ENCODE results near the gene SLC10A4.
A peak's percentile ranks its signal among the peaks of the same experiment; 100 is the strongest.

The SLC10A4 gene

DNA sequence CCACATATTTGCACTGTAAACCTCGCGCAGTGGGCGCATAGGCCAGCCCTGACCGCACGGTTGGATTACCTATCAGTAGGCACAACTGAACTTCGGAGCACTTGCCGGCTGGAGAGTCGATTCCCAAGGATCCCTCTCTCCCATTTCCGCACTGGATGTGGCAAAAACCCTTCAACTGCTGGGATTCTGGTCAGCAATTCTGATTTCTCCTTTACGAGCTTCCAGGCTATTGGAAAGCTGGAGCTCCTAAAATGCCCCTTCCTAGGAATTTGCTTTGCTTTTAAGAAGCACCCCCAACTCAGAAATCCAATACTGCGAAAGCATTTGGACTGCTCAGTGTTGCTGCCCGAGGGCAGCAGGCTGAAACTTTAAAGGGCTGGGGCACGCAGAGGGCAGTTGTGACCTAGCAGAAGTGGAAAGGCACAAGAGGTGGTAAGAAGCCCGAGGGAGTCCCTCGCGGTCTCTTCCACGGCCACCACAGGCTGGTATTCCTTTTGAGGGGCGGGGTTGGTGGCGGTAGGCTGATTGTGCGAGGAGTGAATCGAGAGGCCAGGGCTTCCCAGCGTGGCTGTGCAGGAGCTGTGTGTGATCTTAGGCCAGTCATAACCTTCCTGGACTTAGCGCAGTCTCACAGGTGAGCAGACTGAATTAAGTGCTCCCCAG is 8.5 kb downstream of the SLC10A4 start:
- DNase-seq (ENCODE audit: low read depth): no peak
- no peak overlapping the region for H3K4me3 ChIP-seq (ENCODE audit: control insufficient read depth, low read depth, low read length)
- TF ChIP-seq, protein P1, sequence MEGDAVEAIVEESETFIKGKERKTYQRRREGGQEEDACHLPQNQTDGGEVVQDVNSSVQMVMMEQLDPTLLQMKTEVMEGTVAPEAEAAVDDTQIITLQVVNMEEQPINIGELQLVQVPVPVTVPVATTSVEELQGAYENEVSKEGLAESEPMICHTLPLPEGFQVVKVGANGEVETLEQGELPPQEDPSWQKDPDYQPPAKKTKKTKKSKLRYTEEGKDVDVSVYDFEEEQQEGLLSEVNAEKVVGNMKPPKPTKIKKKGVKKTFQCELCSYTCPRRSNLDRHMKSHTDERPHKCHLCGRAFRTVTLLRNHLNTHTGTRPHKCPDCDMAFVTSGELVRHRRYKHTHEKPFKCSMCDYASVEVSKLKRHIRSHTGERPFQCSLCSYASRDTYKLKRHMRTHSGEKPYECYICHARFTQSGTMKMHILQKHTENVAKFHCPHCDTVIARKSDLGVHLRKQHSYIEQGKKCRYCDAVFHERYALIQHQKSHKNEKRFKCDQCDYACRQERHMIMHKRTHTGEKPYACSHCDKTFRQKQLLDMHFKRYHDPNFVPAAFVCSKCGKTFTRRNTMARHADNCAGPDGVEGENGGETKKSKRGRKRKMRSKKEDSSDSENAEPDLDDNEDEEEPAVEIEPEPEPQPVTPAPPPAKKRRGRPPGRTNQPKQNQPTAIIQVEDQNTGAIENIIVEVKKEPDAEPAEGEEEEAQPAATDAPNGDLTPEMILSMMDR (IDR thresholded peaks at IDR 0.05; ENCODE audit: control insufficient read depth, insufficient read depth, low read depth, low read length, missing control alignments): no peak

DNA sequence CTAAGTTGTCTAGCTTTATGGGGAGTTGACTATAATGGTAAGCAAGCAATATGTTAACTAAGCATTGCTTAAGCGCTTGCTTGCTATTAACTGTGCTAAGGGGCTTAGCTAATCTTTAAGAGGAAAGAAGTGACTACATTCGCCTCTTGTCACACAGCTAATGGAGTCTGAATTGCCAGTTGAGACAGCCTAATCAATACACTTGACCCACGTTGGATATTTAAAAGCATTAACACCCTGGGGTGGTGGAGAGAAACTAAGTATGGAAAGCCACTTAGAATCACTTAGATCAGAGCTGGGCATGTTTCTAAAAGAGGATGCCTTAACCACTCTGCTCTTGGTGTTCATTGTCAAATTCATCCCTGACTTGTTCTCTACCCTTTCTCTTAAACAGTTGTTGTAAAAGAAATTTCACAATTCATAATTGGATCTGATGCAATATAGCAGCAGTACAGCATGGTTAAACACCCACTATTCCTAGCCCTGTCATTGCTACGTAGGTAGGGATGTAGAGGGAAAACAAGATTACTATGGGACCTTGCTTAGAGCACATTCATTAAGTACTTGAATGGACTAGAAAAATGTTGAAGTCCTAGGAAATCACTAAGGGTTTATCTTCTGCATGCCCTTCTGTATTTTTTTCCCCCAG is 10.4 kb downstream of the SLC10A4 start:
- no peak overlapping the region for H3K4me3 ChIP-seq (ENCODE audit: control insufficient read depth, low read depth, low read length)
- TF ChIP-seq, protein P1 (IDR thresholded peaks at IDR 0.05; ENCODE audit: control insufficient read depth, insufficient read depth, low read depth, low read length, missing control alignments): no peak
- DNase-seq (ENCODE audit: low read depth): peak; percentile 5

DNA sequence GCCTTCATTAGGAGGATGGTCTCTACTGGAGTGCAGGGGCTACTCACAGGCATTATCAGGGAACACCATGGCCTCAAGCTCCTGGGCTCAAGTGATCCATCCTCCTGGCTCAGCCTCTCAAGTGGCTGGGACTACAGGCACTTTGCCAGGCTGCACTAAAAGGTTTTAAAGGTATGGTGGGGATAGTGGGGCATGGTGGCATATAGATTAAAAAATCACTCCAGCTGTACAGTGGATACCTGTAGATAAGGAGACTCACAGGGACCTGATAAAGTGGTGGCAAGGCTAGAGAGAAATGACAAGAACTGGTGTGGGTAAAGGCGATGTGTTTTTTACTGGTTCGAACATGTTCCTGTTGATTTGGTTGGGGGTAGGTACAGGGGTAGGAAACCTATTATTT is 12.8 kb downstream of the SLC10A4 start:
- TF ChIP-seq, protein P1 (IDR thresholded peaks at IDR 0.05; ENCODE audit: control insufficient read depth, insufficient read depth, low read depth, low read length, missing control alignments): no peak
- no peak overlapping the region for H3K4me3 ChIP-seq (ENCODE audit: control insufficient read depth, low read depth, low read length)
- DNase-seq (ENCODE audit: low read depth): no peak

DNA sequence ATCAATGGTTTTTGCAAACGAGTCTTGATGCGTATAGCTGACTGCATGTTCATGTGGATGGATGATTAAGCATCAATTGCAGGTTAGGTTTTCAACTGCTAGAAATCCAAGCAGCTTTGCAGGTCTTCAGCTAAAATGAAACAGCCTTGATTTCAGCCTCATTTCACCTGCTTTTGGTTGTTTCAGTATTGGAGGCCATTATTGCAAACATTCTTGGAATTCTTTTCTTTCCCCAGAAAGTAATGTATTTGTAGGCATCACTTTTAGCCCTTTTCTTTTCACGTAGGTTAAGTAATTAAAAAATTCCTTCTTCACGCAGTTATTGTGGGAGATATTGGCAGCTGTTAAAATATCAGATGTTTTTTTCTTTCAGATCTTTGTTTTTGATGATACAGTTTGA is 15.8 kb downstream of the SLC10A4 start:
- TF ChIP-seq, protein P1 (IDR thresholded peaks at IDR 0.05; ENCODE audit: control insufficient read depth, insufficient read depth, low read depth, low read length, missing control alignments): no peak
- DNase-seq (ENCODE audit: low read depth): no peak
- H3K4me3 ChIP-seq (ENCODE audit: control insufficient read depth, low read depth, low read length): no peak overlapping the region

DNA sequence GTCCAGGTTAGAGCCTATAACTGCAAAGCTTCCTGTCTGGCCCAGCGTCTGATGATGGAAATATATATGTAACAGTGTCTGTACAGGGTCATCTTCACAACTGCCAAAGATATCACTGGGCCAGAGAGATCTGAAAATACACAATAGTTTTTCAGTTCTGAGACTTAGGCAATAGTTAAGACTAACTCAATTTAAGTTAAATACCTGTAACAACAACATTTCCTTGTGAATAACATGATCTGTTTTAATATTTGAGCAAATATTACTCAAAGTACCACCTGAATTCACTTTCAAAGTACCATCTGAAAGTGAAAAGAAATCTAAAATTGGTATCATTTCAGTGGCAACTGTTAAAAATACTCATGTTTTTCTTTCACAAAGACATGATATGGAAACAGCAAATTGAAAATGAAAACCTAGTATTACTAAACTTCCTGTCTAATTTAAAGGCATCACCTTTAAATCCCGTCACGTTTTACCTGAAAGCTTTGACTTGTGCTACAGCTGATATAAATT is 16.5 kb downstream of the SLC10A4 start:
- DNase-seq (ENCODE audit: low read depth): no peak
- H3K4me3 ChIP-seq (ENCODE audit: control insufficient read depth, low read depth, low read length): no peak overlapping the region
- TF ChIP-seq, protein P1 (IDR thresholded peaks at IDR 0.05; ENCODE audit: control insufficient read depth, insufficient read depth, low read depth, low read length, missing control alignments): no peak

DNA sequence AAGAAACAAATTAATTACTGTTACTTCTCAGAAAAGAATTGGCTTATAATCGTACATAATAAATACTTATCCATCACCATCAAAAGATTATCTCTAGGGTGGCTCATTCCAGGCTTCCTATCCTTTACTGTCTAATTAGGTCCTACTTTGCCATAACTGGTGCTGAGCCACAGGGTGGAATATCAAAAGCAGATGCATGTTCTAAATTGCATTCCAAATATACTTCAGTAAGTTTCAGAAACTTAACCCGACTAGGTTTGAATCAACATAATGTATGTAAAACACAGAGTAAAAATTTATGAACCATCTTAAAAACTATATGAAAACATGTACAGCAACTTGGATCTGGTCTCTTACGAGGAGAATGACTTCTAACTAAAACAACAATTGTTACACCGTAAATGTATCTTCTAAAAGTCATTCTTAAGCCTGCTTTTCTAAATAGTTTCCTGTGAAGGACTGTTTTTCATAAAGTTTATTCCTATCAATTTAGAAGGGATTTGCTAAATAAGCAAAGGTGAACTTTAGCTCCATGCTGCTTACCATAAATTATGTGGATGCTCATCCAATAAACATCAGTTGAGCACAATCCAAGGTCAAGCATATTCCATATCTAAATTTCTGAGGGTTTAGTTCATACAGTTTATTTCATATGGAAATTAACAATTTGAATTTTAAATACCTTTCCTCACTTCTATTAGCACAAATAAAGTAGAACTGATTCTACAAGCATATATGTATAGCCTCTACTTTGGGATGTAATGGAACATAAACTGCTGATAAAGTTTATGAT is 20.3 kb downstream of the SLC10A4 start:
- H3K4me3 ChIP-seq (ENCODE audit: control insufficient read depth, low read depth, low read length): no peak overlapping the region
- TF ChIP-seq, protein P1 (IDR thresholded peaks at IDR 0.05; ENCODE audit: control insufficient read depth, insufficient read depth, low read depth, low read length, missing control alignments): no peak
- no peak for DNase-seq (ENCODE audit: low read depth)
